ENCODE results near the gene ATP9B.

DNA sequence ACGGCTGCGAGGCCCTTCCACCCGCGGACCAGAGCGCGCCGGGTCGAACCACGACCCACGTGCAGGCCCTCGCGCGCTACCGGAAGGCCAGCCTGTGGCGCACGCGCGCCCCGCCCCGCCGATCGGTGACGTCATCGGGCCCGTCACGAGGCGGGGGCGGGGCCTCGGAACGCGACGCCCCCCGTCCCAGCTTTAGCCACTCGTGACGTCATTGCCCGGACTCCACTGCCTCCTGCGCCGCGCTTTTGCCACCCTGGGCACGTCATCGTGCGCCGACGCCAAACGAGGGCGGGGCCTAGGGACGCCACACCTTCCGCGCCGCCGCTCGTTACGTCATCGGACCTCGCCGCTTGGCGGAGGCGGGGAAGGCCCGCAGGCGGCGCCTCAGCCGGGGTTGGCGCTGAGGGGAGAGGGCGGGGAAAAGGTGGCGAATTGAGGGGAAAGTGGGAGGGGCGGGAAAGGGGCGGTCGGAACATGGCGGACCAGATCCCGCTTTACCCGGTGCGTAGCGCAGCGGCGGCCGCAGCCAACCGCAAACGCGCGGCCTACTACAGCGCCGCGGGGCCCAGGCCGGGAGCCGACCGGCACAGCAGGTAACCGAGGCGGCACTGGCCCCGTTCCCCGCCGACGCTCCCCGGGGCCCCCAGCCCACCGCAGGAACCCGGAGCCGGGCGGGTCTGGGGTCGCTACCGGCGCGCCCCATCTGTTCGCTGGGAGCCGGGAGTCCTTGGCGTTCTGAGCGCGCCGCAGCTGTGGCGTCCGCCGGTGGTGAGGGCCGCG lies at the start of gene ATP9B:
- no peak for TF ChIP-seq EZH2 (IDR thresholded peaks at IDR 0.05; ENCODE audit: low read depth)
- TF ChIP-seq, protein P1, sequence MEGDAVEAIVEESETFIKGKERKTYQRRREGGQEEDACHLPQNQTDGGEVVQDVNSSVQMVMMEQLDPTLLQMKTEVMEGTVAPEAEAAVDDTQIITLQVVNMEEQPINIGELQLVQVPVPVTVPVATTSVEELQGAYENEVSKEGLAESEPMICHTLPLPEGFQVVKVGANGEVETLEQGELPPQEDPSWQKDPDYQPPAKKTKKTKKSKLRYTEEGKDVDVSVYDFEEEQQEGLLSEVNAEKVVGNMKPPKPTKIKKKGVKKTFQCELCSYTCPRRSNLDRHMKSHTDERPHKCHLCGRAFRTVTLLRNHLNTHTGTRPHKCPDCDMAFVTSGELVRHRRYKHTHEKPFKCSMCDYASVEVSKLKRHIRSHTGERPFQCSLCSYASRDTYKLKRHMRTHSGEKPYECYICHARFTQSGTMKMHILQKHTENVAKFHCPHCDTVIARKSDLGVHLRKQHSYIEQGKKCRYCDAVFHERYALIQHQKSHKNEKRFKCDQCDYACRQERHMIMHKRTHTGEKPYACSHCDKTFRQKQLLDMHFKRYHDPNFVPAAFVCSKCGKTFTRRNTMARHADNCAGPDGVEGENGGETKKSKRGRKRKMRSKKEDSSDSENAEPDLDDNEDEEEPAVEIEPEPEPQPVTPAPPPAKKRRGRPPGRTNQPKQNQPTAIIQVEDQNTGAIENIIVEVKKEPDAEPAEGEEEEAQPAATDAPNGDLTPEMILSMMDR (conservative IDR thresholded peaks at IDR 0.05): no peak

Measured in PC-9 (cell line).